A673 (cell line): ENCODE measurements around the gene BCL2.

Experiments used
- EZH2 ChIP-seq: fragments of 200-600 bp; sonication (generic); IDR thresholded peaks from 2 replicates; pipeline ENCODE4 v1.6.1; 2017; ENCODE audit warnings: borderline replicate concordance, low read depth, mild to moderate bottlenecking, mixed read lengths, antibody characterized with exemption, low read length; ENCODE audit not compliant: poor library complexity, severe bottlenecking
- TF ChIP-seq, protein P1 (sequence below): fragments of 300-800, 200-600 bp; sonication (generic); conservative IDR thresholded peaks from 2 replicates; pipeline ENCODE4 v1.5.1; 2017; ENCODE audit warnings: low read depth, mild to moderate bottlenecking, antibody characterized with exemption, low read length, moderate library complexity, mixed read lengths

DNA sequence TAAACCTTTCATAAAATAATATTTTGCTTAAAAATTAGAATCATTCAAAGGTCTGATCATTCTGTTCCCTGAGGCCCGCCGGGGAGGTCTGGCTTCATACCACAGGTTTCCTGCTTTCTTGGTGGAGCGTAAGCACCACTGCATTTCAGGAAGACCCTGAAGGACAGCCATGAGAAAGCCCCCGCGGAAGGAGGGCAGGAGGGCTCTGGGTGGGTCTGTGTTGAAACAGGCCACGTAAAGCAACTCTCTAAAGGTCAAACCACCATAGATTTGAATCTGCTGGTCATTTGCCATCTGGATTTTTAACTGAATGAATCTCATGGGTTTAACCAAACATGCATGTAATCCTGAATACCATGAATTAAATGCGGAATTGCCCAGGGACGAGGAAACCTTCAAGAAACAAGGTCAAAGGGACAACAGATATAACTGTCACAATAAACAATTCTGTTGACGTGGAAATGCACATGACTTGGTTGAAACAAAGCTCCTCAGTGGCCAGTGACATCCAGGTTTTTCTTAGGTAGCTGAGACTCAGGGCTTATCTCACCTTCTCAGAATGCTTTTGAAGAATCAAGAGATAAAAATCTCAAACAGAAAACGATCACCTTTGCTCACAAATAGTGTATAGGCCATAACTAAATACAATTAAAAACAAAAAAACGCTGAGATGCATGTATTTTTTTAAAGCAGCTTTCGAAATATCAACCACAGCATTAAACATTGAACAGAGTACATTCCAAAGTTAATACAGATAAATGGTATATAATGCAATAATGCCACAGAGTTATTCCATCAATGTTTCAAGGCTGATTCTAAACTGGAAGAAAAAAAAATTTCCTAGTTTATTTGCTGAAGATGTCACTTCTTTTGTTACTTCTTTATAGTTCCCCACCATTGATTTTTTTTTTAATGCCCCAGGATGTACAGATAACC lies 193.2 kb downstream of the BCL2 start:
- no peak for TF ChIP-seq EZH2
- TF ChIP-seq, protein P1, sequence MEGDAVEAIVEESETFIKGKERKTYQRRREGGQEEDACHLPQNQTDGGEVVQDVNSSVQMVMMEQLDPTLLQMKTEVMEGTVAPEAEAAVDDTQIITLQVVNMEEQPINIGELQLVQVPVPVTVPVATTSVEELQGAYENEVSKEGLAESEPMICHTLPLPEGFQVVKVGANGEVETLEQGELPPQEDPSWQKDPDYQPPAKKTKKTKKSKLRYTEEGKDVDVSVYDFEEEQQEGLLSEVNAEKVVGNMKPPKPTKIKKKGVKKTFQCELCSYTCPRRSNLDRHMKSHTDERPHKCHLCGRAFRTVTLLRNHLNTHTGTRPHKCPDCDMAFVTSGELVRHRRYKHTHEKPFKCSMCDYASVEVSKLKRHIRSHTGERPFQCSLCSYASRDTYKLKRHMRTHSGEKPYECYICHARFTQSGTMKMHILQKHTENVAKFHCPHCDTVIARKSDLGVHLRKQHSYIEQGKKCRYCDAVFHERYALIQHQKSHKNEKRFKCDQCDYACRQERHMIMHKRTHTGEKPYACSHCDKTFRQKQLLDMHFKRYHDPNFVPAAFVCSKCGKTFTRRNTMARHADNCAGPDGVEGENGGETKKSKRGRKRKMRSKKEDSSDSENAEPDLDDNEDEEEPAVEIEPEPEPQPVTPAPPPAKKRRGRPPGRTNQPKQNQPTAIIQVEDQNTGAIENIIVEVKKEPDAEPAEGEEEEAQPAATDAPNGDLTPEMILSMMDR = no peak
